GM12801 (cell line): ENCODE results near the gene PORCN.

Source experiments
- CTCF ChIP-seq: IDR thresholded peaks from one replicate; pipeline ENCODE4 v1.5.1; 2011; ENCODE audit warnings: control low read depth; ENCODE audit not compliant: insufficient read length; ENCODE audit errors: extremely low read depth

PORCN gene

GRCh38 chrX:48489296-48489695 is 19.5 kb upstream of the PORCN start:
- no peak for TF ChIP-seq CTCF

- TF ChIP-seq CTCF: no peak
These were observed 18.9 kb upstream of the PORCN start for GRCh38 chrX:48489892-48490291.

GRCh38 chrX:48490661-48491060 is 18.1 kb upstream of the PORCN start:
- no peak for TF ChIP-seq CTCF

- no peak for TF ChIP-seq CTCF
These were observed 17.0 kb upstream of the PORCN start for GRCh38 chrX:48491809-48492208.

- no peak for TF ChIP-seq CTCF
These were observed 16.4 kb upstream of the PORCN start for GRCh38 chrX:48492293-48492910.

- TF ChIP-seq CTCF: no peak
These were observed 14.9 kb upstream of the PORCN start for GRCh38 chrX:48493890-48494364.

GRCh38 chrX:48496660-48497059 is 12.1 kb upstream of the PORCN start:
- TF ChIP-seq CTCF: no peak
